SH-SY5Y (cell line): ENCODE data around the gene LNPEP.

Source experiments
- GATA2 ChIP-seq: IDR thresholded peaks from 2 replicates; pipeline ENCODE4 v1.6.1; 2011; ENCODE audit warnings: mild to moderate bottlenecking, low read depth, low read length
- GATA3 ChIP-seq: IDR thresholded peaks from 2 replicates; pipeline ENCODE4 v1.6.1; 2011; ENCODE audit warnings: low read depth, mild to moderate bottlenecking, low read length, moderate library complexity

The LNPEP gene

GRCh38 chr5:96995419-96995818 is 59.5 kb downstream of the LNPEP start:
- TF ChIP-seq GATA3 (no peak), GATA2 (no peak)

GRCh38 chr5:96997265-96997859 is 61.5 kb downstream of the LNPEP start:
- TF ChIP-seq GATA3 (no peak), GATA2 (no peak)

GRCh38 chr5:96999856-97000255 is 64.0 kb downstream of the LNPEP start:
- no peak for TF ChIP-seq GATA3
- TF ChIP-seq GATA2 = no peak

GRCh38 chr5:97000391-97000790 is 64.5 kb downstream of the LNPEP start:
- TF ChIP-seq GATA3 (no peak), GATA2 (no peak)

GRCh38 chr5:97002983-97003382 is 67.1 kb downstream of the LNPEP start:
- TF ChIP-seq GATA2 (no peak), GATA3 (no peak)

GRCh38 chr5:97004423-97005060 is 68.7 kb downstream of the LNPEP start:
- no peak for TF ChIP-seq GATA2
- TF ChIP-seq GATA3 = no peak

GRCh38 chr5:97006454-97007060 is 70.7 kb downstream of the LNPEP start:
- TF ChIP-seq GATA2 = no peak

GRCh38 chr5:97009212-97009898 is 73.5 kb downstream of the LNPEP start:
- TF ChIP-seq GATA2 = no peak
- no peak for TF ChIP-seq GATA3

GRCh38 chr5:97009921-97010320 is 74.0 kb downstream of the LNPEP start:
- TF ChIP-seq GATA3 = no peak

GRCh38 chr5:97010606-97011005 is 74.7 kb downstream of the LNPEP start:
- no peak for TF ChIP-seq GATA2

- no peak for TF ChIP-seq GATA3
These were observed 75.7 kb downstream of the LNPEP start for GRCh38 chr5:97011567-97011966.

GRCh38 chr5:97019435-97020117 is 83.7 kb downstream of the LNPEP start:
- TF ChIP-seq GATA3 = no peak
- no peak for TF ChIP-seq GATA2

GRCh38 chr5:97021416-97021815 is 85.5 kb downstream of the LNPEP start:
- no peak for TF ChIP-seq GATA2
- TF ChIP-seq GATA3 = no peak

GRCh38 chr5:97022898-97023297 is 87.0 kb downstream of the LNPEP start:
- no peak for TF ChIP-seq GATA3
- no peak for TF ChIP-seq GATA2

- TF ChIP-seq GATA2 = no peak
- no peak for TF ChIP-seq GATA3
These were observed 90.8 kb downstream of the LNPEP start for GRCh38 chr5:97026721-97027120.
